ENCODE measurements around the gene RALGAPA2.

Gene RALGAPA2

DNA sequence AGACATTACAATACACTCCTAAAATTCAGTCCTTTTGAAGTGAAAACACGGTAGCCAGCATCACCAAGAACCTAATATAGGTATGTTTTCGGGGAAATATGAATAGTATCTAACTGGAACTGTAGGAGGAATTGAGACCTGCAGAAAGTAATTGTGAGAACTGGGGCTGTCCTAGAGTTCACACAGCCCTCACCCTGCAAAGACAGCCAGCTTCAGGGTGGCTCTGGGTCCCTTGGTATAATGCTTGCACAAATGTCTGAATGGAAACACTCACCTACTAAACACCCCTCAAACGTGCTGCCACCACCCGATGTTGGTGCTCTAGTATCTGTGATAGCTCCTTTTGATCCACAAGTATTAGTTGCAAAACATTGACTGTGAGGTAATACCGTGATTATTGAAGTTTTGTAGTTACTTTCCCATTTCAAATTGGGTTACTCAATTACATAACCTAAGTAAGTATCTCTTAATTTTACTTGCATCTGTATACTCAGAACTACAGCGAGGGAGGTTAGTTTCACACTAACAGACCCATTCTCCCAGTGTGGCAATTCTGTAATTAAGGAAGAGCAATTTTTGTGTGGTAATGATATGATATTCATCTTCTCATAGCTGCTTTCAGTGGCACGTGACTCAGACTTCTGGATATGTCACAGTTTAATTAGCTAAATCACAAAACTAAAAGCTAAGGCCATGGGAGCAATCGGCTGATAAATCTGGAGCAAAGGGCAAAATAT, 215.0 kb downstream of the RALGAPA2 start:
- TF ChIP-seq EZH2phosphoT487 (IDR thresholded peaks at IDR 0.05; ENCODE audit: low read depth): no peak
- TF ChIP-seq, protein P1, sequence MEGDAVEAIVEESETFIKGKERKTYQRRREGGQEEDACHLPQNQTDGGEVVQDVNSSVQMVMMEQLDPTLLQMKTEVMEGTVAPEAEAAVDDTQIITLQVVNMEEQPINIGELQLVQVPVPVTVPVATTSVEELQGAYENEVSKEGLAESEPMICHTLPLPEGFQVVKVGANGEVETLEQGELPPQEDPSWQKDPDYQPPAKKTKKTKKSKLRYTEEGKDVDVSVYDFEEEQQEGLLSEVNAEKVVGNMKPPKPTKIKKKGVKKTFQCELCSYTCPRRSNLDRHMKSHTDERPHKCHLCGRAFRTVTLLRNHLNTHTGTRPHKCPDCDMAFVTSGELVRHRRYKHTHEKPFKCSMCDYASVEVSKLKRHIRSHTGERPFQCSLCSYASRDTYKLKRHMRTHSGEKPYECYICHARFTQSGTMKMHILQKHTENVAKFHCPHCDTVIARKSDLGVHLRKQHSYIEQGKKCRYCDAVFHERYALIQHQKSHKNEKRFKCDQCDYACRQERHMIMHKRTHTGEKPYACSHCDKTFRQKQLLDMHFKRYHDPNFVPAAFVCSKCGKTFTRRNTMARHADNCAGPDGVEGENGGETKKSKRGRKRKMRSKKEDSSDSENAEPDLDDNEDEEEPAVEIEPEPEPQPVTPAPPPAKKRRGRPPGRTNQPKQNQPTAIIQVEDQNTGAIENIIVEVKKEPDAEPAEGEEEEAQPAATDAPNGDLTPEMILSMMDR (IDR thresholded peaks at IDR 0.05; ENCODE audit: low read depth, low read length): no peak
- peak overlapping the region; percentile 61 for H3K4me3 ChIP-seq (ENCODE audit: low read length)
- H3K9me3 ChIP-seq (ENCODE audit: insufficient read depth, low read length): no peaks in the 10 kb centered on the region
- peaks cover 24% of the 10 kb centered on the region for H3K36me3 ChIP-seq (replicated peaks; ENCODE audit: low read depth, low read length)
- no peaks in the 10 kb centered on the region for H4K20me1 ChIP-seq (ENCODE audit: insufficient read depth, low read length)
- H3K27ac ChIP-seq (ENCODE audit: low read length): peak overlapping the region; percentile 96
- H3K79me2 ChIP-seq (ENCODE audit: low read length): no peaks in the 10 kb centered on the region
- peak overlapping the region; percentile 91 for H3K4me2 ChIP-seq (ENCODE audit: low read length)
- peak overlapping the region; percentile 63 for H3K9ac ChIP-seq (ENCODE audit: low read length)
- H3K4me1 ChIP-seq (ENCODE audit: low read length): peaks cover 55% of the 10 kb centered on the region
- no peaks in the 10 kb centered on the region for H3K27me3 ChIP-seq (ENCODE audit: low read depth, low read length)
- H2AFZ ChIP-seq (ENCODE audit: low read depth, low read length): peak overlapping the region; percentile 43

DNA sequence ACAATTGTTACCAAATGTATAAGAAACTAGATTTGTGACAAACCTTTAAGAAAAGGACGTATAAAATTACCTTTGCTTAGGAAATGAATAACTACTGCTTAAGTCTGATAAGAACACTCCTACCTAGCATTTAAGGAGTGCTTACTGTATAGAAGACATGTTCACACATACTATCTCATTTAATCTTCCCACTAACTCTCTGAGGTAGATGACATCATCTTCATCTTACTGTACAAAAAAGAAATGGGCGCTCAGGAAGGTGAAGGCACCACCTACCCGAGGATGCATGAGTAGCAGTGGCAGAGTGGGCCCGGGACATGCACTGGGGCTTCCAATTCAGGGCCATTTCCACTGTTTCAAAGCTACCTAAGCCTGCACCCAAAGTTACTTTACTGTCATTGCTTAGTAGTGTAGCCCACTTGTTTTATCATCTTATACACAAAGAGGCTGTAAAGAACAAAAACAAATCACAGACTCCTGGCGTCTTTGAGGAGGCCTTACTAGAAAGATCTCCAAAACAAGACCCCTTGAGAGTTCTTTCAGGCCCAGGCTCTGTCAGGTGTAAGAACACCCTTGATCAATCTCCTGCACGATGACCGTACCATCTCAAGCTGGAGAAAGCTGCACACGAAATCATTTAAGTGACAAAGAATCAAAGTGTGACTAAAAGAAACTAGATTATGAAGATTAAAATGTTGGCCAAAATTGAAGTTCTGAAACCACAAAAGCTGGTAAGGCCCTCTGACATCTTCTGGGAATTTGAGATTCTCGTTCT, 216.5 kb downstream of the RALGAPA2 start:
- Histone ChIP-seq H3K27me3 (ENCODE audit: low read depth, low read length) (no peaks in the 10 kb centered on the region), H3K79me2 (ENCODE audit: low read length) (no peaks in the 10 kb centered on the region), H3K9ac (ENCODE audit: low read length) (peak overlapping the region; percentile 61), H3K4me3 (ENCODE audit: low read length) (peak overlapping the region; percentile 61), H3K36me3 (replicated peaks; ENCODE audit: low read depth, low read length) (peaks cover 17% of the 10 kb centered on the region), H3K4me2 (ENCODE audit: low read length) (peak overlapping the region; percentile 91), H3K4me1 (ENCODE audit: low read length) (peaks cover 61% of the 10 kb centered on the region), H2AFZ (ENCODE audit: low read depth, low read length) (0 out of 2 replicates have a peak overlapping the region, but pooled peaks have one; percentile 11), H3K27ac (ENCODE audit: low read length) (peak overlapping the region; percentile 96), H4K20me1 (ENCODE audit: insufficient read depth, low read length) (no peaks in the 10 kb centered on the region), H3K9me3 (ENCODE audit: insufficient read depth, low read length) (no peaks in the 10 kb centered on the region)
- no peak for TF ChIP-seq EZH2phosphoT487 (IDR thresholded peaks at IDR 0.05; ENCODE audit: low read depth)
- TF ChIP-seq, protein P1 (IDR thresholded peaks at IDR 0.05; ENCODE audit: low read depth, low read length): no peak

DNA sequence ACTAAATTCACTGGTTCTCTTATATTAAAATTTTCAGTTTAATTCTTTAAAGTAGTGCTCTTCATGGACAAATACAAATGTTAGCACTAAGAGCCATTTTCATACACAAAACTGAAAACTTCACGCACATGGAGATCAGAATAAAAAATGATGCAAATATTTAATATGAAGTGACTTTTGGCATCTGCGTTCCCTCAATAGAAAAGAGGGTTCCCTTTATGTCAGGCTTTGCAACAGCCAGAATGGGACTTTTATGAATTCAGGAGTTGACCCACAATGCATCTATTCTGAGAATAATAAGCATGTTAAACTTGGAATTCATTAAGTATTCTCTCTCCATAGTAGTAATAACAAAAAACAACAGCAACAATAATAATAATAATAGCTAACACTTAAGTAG, 218.7 kb downstream of the RALGAPA2 start:
- H3K9ac ChIP-seq (ENCODE audit: low read length): no peak overlapping the region
- no peak for TF ChIP-seq EZH2phosphoT487 (IDR thresholded peaks at IDR 0.05; ENCODE audit: low read depth)
- TF ChIP-seq, protein P1 (IDR thresholded peaks at IDR 0.05; ENCODE audit: low read depth, low read length): no peak
- no peaks in the 10 kb centered on the region for H4K20me1 ChIP-seq (ENCODE audit: insufficient read depth, low read length)
- H3K9me3 ChIP-seq (ENCODE audit: insufficient read depth, low read length): no peaks in the 10 kb centered on the region
- no peaks in the 10 kb centered on the region for H3K27me3 ChIP-seq (ENCODE audit: low read depth, low read length)
- H3K79me2 ChIP-seq (ENCODE audit: low read length): no peaks in the 10 kb centered on the region
- no peak overlapping the region for H3K27ac ChIP-seq (ENCODE audit: low read length)
- no peak overlapping the region for H3K4me2 ChIP-seq (ENCODE audit: low read length)
- H3K4me3 ChIP-seq (ENCODE audit: low read length): no peak overlapping the region
- no peak overlapping the region for H2AFZ ChIP-seq (ENCODE audit: low read depth, low read length)
- H3K4me1 ChIP-seq (ENCODE audit: low read length): peaks cover 72% of the 10 kb centered on the region
- H3K36me3 ChIP-seq (replicated peaks; ENCODE audit: low read depth, low read length): peaks cover 10% of the 10 kb centered on the region

Measured in OCI-LY3 (cell line).